ENCODE measurements around the gene BFSP1. TPM values are rescaled to one million over a fixed set of nuclear protein-coding genes. Genes with fewer than 3 reads are reported as not detected.

The BFSP1 gene
- total RNA-seq, 1 experiment from 2014 or later = 0.94 TPM

DNA sequence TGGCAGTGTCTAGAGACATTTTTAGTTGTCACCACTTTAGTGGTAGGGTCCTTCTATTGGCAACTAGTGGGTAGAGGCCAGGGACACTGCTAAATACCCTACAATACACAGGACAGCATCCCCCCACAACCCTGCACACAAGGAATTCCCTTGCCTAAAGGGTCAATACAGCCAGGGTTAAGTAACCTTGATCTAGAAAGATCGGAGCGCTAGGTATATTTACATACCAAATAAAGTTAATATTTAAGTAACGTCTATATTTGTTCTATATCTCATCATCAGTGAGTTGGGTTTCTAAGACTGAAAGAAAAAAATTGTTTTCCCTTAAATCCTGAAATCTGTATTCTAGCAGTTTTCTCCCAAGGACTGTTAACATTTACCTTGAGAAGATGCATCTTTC is 16.1 kb downstream of the BFSP1 start:
- no peak overlapping the region for H3K27ac Mint-ChIP-seq (ENCODE audit: unreplicated experiment)
- TF ChIP-seq CTCF (IDR thresholded peaks at IDR 0.05; ENCODE audit: unreplicated experiment) = no peak
- CTCF ChIA-PET = no interaction called here
- BruUV-seq (replicated peaks) = no TSS peak
- no peaks in the 10 kb centered on the region for H3K27me3 Mint-ChIP-seq (ENCODE audit: unreplicated experiment)
- intact Hi-C loops (cut with micrococcal nuclease; ENCODE audit: unreplicated experiment) = no loop called here
- no peaks in the 10 kb centered on the region for H3K4me1 Mint-ChIP-seq (ENCODE audit: low read depth, unreplicated experiment)
- H3K36me3 Mint-ChIP-seq (ENCODE audit: insufficient read depth, unreplicated experiment) = no peaks in the 10 kb centered on the region
- DNase-seq = no peak
- H3K4me3 Mint-ChIP-seq (ENCODE audit: low read depth, unreplicated experiment) = no peak overlapping the region
- H3K9me3 Mint-ChIP-seq (ENCODE audit: low read depth, unreplicated experiment) = no peaks in the 10 kb centered on the region

DNA sequence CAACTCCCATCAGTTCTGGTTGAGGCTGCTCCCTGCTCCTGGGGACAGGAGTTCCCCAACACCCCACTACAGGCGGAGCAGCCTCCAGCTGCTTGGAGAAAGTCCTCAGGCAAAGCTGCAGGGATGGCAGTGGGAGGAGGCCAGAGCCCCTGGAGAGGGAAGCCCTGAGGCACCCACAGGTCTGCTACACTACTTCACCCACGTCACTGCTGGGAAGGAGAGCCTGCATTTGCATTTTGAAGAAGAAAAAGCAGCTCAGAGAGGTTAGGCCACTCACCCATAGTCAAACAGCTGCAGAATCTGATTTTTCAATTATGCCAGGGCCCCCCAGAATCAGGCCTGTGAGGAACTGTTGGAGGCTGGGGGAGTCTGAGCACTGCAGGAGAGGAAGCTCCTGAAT is 17.2 kb downstream of the BFSP1 start:
- Mint-ChIP-seq H3K27ac (ENCODE audit: unreplicated experiment) (no peak overlapping the region), H3K36me3 (ENCODE audit: insufficient read depth, unreplicated experiment) (no peaks in the 10 kb centered on the region), H3K4me1 (ENCODE audit: low read depth, unreplicated experiment) (no peaks in the 10 kb centered on the region), H3K27me3 (ENCODE audit: unreplicated experiment) (no peaks in the 10 kb centered on the region), H3K4me3 (ENCODE audit: low read depth, unreplicated experiment) (no peak overlapping the region), H3K9me3 (ENCODE audit: low read depth, unreplicated experiment) (no peaks in the 10 kb centered on the region)
- no peak for TF ChIP-seq CTCF (IDR thresholded peaks at IDR 0.05; ENCODE audit: unreplicated experiment)
- CTCF ChIA-PET = no interaction called here
- intact Hi-C loops (cut with micrococcal nuclease; ENCODE audit: unreplicated experiment) = no loop called here
- DNase-seq = no peak
- BruUV-seq (replicated peaks) = no TSS peak

DNA sequence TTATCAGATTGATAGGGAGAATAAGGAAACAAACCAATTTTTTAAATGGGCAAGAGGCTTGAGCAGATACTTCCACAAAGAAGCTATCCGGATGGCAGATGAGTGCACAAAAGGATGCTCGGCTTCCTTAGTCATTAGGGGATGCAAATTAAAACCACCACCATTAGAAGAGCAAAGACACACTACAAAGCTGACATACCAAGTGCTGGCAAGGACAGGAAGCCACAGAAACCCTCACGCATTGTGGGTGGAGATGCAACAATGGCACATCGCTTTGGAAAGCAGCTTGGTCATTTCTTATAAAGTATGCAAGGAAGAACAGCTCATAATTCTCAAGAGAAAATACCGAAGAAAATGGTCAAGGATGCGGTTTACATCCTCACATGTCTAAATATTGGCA is 19.8 kb downstream of the BFSP1 start:
- Mint-ChIP-seq H3K27ac (ENCODE audit: unreplicated experiment) (no peak overlapping the region), H3K4me3 (ENCODE audit: low read depth, unreplicated experiment) (no peak overlapping the region), H3K9me3 (ENCODE audit: low read depth, unreplicated experiment) (no peaks in the 10 kb centered on the region), H3K4me1 (ENCODE audit: low read depth, unreplicated experiment) (no peaks in the 10 kb centered on the region), H3K27me3 (ENCODE audit: unreplicated experiment) (no peaks in the 10 kb centered on the region), H3K36me3 (ENCODE audit: insufficient read depth, unreplicated experiment) (no peaks in the 10 kb centered on the region)
- BruUV-seq (replicated peaks) = no TSS peak
- no peak for TF ChIP-seq CTCF (IDR thresholded peaks at IDR 0.05; ENCODE audit: unreplicated experiment)
- intact Hi-C loops (cut with micrococcal nuclease; ENCODE audit: unreplicated experiment) = no loop called here
- CTCF ChIA-PET = no interaction called here
- DNase-seq = no peak

GRCh38 chr20:17510548-17510947 is 20.6 kb downstream of the BFSP1 start:
- Mint-ChIP-seq H3K27me3 (ENCODE audit: unreplicated experiment) (no peaks in the 10 kb centered on the region), H3K4me1 (ENCODE audit: low read depth, unreplicated experiment) (no peaks in the 10 kb centered on the region), H3K36me3 (ENCODE audit: insufficient read depth, unreplicated experiment) (no peaks in the 10 kb centered on the region), H3K4me3 (ENCODE audit: low read depth, unreplicated experiment) (no peak overlapping the region), H3K9me3 (ENCODE audit: low read depth, unreplicated experiment) (no peaks in the 10 kb centered on the region), H3K27ac (ENCODE audit: unreplicated experiment) (no peak overlapping the region)
- TF ChIP-seq CTCF (IDR thresholded peaks at IDR 0.05; ENCODE audit: unreplicated experiment) = no peak
- no peak for DNase-seq
- CTCF ChIA-PET = no interaction called here
- BruUV-seq (replicated peaks) = no TSS peak
- intact Hi-C loops (cut with micrococcal nuclease; ENCODE audit: unreplicated experiment) = no loop called here

DNA sequence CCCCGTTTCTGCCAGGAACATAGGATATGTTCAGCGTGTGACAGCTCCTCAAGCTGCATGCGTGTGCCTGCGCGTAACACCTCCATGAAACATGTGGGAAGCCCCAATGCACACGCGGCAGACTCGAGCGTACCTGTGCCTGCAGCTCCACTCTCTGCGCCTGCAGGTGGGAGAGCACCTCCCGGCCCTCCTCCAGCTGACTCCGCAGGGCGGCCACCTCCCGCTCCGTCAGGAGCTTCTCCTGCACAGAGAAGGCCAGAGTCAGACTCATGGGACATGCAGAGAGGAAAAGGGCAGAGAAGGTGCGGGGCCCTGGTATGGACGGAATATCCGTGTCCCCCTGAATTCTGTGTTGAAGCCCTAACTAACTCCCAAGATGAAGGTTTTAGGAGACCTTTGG is 22.4 kb downstream of the BFSP1 start:
- no peaks in the 10 kb centered on the region for H3K27me3 Mint-ChIP-seq (ENCODE audit: unreplicated experiment)
- CTCF ChIA-PET = no interaction called here
- peaks cover 7% of the 10 kb centered on the region for H3K4me1 Mint-ChIP-seq (ENCODE audit: low read depth, unreplicated experiment)

More for the DNA sequence above, 22.4 kb downstream of the BFSP1 start:
- H3K9me3 Mint-ChIP-seq (ENCODE audit: low read depth, unreplicated experiment) = no peaks in the 10 kb centered on the region
- intact Hi-C loops (cut with micrococcal nuclease; ENCODE audit: unreplicated experiment) = loop anchor here (10.0 kb wide), 2 partner anchors 106 to 486 kb away; no protein-coding TSS in a partner anchor
- no peak overlapping the region for H3K4me3 Mint-ChIP-seq (ENCODE audit: low read depth, unreplicated experiment)
- BruUV-seq (replicated peaks) = no TSS peak
- no peak overlapping the region for H3K27ac Mint-ChIP-seq (ENCODE audit: unreplicated experiment)
- no peak for TF ChIP-seq CTCF (IDR thresholded peaks at IDR 0.05; ENCODE audit: unreplicated experiment)
- no peak for DNase-seq
- no peaks in the 10 kb centered on the region for H3K36me3 Mint-ChIP-seq (ENCODE audit: insufficient read depth, unreplicated experiment)
